ENCODE results near the gene PCSK4.
A peak's percentile ranks its signal among the peaks of the same experiment; 100 is the strongest.

PCSK4 gene

GRCh38 chr19:1439525-1440417 is 50.4 kb downstream of the PCSK4 start (continued):
- TF ChIP-seq SP3 (tag by site-specific recombination; IDR thresholded peaks at IDR 0.05) (0 out of 2 replicates have a peak, but pooled peaks have one; percentile 14), ZBTB10 (tag by site-specific recombination; IDR thresholded peaks at IDR 0.05) (0 out of 2 replicates have a peak, but pooled peaks have one; percentile 13), ZEB2 (tag by site-specific recombination; IDR thresholded peaks at IDR 0.05) (peak; percentile 77), SP2 (tag by site-specific recombination; IDR thresholded peaks at IDR 0.05) (peak; percentile 42; the same call in 1 of the 2 replicates), ZBTB21 (tag by site-specific recombination; IDR thresholded peaks at IDR 0.05) (peak; percentile 48; the same call in 1 of the 2 replicates), ZNF24 (tag by site-specific recombination; IDR thresholded peaks at IDR 0.05) (peak; percentile 55; the same call in 1 of the 2 replicates), YY1 (tag by site-specific recombination; IDR thresholded peaks at IDR 0.05) (peak; percentile 32; the same call in 1 of the 2 replicates), EGR2 (tag by site-specific recombination; IDR thresholded peaks at IDR 0.05; ENCODE audit: low read depth) (peak; percentile 69), ZNF324 (tag by site-specific recombination; IDR thresholded peaks at IDR 0.05) (0 out of 2 replicates have a peak, but pooled peaks have one; percentile 23), ZNF629 (tag by site-specific recombination; IDR thresholded peaks at IDR 0.05) (peak; percentile 77), ZBTB11 (tag by site-specific recombination; conservative IDR thresholded peaks at IDR 0.05; ENCODE audit: low read depth) (peak; percentile 40), BCL11B (tag by site-specific recombination; IDR thresholded peaks at IDR 0.05; ENCODE audit: low read depth) (0 out of 2 replicates have a peak, but pooled peaks have one; percentile 28), KLF1 (tag by site-specific recombination; IDR thresholded peaks at IDR 0.05) (0 out of 2 replicates have a peak, but pooled peaks have one; percentile 50), KLF8 (tag by site-specific recombination; IDR thresholded peaks at IDR 0.05) (peak; percentile 34; the same call in 1 of the 2 replicates), ZIC2 (tag by site-specific recombination; IDR thresholded peaks at IDR 0.05) (peak; percentile 25; the same call in 1 of the 2 replicates)
- TF ChIP-seq, protein P1, sequence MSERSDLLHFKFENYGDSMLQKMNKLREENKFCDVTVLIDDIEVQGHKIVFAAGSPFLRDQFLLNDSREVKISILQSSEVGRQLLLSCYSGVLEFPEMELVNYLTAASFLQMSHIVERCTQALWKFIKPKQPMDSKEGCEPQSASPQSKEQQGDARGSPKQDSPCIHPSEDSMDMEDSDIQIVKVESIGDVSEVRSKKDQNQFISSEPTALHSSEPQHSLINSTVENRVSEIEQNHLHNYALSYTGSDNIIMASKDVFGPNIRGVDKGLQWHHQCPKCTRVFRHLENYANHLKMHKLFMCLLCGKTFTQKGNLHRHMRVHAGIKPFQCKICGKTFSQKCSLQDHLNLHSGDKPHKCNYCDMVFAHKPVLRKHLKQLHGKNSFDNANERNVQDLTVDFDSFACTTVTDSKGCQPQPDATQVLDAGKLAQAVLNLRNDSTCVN (tag by site-specific recombination; optimal IDR thresholded peaks at IDR 0.05): peak; percentile 47

DNA sequence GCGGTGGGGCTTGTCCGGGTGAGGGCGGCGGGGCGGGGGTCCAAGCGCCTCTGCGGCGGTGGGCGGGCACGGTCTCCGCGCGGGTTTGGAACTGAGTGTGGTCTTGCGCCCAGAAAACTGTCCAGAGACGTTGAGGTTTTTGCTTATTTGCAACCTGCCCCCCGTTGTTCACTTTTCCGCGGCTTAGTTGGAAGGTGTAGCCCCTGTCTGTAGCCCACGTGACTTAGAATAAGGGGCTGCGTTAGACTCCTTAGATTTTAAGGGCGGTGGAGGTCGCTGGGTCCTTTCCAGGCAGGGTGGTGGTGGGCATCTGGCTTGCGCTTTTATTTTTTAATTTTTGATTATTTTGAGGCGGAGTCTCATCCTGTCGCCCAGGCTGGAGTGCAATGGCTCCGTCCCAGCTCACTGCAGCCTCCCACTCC is 51.2 kb downstream of the PCSK4 start:
- H3K36me3 ChIP-seq (ENCODE audit: control insufficient read depth in 2 of 2, insufficient read depth in 1 of 2, low read length in 2 of 2): peaks cover 15 to 53% of the 10 kb centered on the region in 2 experiments; a peak in 2 of 3 replicates
- no peaks in the 10 kb centered on the region for H3K9me3 ChIP-seq (ENCODE audit: control insufficient read depth, insufficient read depth, low read depth, low read length)
- peaks cover 16% of the 10 kb centered on the region for H3K4me1 ChIP-seq (ENCODE audit: control insufficient read depth, insufficient read depth, low read length)
- peak overlapping the region; percentile 100 for H3K27ac ChIP-seq (ENCODE audit: extremely low read depth, low read depth, low read length)
- POLR2A ChIA-PET: interaction anchor here (1.8 kb wide), 1 partner anchor 170 kb away, joined by 7 read pairs; the partner anchor contains the start of gene CIRBP
- H3K4me3 ChIP-seq (ENCODE audit: low read depth, low read length): peak overlapping the region; percentile 92
- CTCF ChIA-PET: no interaction called here
- TF ChIP-seq ZNF629 (tag by site-specific recombination; IDR thresholded peaks at IDR 0.05): no peak
- TF ChIP-seq ZNF626 (tag by site-specific recombination; IDR thresholded peaks at IDR 0.05): no peak
- TF ChIP-seq ZNF544 (tag by site-specific recombination; IDR thresholded peaks at IDR 0.05): no peak
- no peak for TF ChIP-seq ZNF202 (tag by site-specific recombination; IDR thresholded peaks at IDR 0.05; ENCODE audit: borderline replicate concordance)
- no peak for TF ChIP-seq ZNF596 (tag by site-specific recombination; IDR thresholded peaks at IDR 0.05)
- no peak for TF ChIP-seq SP3 (tag by site-specific recombination; IDR thresholded peaks at IDR 0.05)
- no peak for TF ChIP-seq ZNF335 (tag by site-specific recombination; conservative IDR thresholded peaks at IDR 0.05)
- TF ChIP-seq ZNF404 (tag by site-specific recombination; IDR thresholded peaks at IDR 0.05): no peak
- TF ChIP-seq ZNF645 (tag by site-specific recombination; IDR thresholded peaks at IDR 0.05): no peak

Data from HEK293 (cell line).